Neural cell (in vitro differentiated cells): ENCODE measurements around the gene CHCHD10. TPM values are rescaled to one million over a fixed set of nuclear protein-coding genes. Genes with fewer than 3 reads are reported as not detected.

Experiments
- H2AFZ ChIP-seq: fragments of 200-600, 300-800 bp; sonication (generic), shearing (Covaris generic); 2 replicates; pipeline ENCODE4 v1.6.0; 2014; ENCODE audit warnings: low read depth, mild to moderate bottlenecking, antibody characterized with exemption, low read length, moderate library complexity
- H3F3A ChIP-seq: fragments of 200-600 bp; shearing (Covaris generic); 2 replicates; pipeline ENCODE4 v1.6.1; 2016; ENCODE audit warnings: mild to moderate bottlenecking, moderate library complexity, mixed read lengths, antibody characterized with exemption, low read length; ENCODE audit not compliant: insufficient read depth, poor library complexity, severe bottlenecking
- H3K27ac ChIP-seq: fragments of 200-600, 300-800 bp; sonication (generic), shearing (Covaris generic); 2 replicates; pipeline ENCODE4 v1.5.1; 2014; ENCODE audit warnings: mild to moderate bottlenecking, low read length, moderate library complexity
- H3K27me3 ChIP-seq: fragments of 300-800, 200-600 bp; sonication (generic), shearing (Covaris generic); 2 replicates; pipeline ENCODE4 v1.6.0; 2014; ENCODE audit warnings: mild to moderate bottlenecking, low read depth, low read length, moderate library complexity; ENCODE audit not compliant: insufficient read depth
- H3K36me3 ChIP-seq: fragments of 300-800, 200-600 bp; sonication (generic), shearing (Covaris generic); 2 replicates; pipeline ENCODE4 v1.5.1; 2014; ENCODE audit warnings: mild to moderate bottlenecking, antibody characterized with exemption, low read length, moderate library complexity; ENCODE audit not compliant: insufficient read depth
- H3K4me2 ChIP-seq: fragments of 300-800, 200-600 bp; sonication (generic), shearing (Covaris generic); 2 replicates; pipeline ENCODE4 v1.6.0; 2014; ENCODE audit warnings: mild to moderate bottlenecking, low read length
- H3K4me3 ChIP-seq: fragments of 300-800, 200-600 bp; sonication (generic), shearing (Covaris generic); 2 replicates; pipeline ENCODE4 v1.5.1; 2014; ENCODE audit warnings: mild to moderate bottlenecking, low read length, moderate library complexity
- H3K79me2 ChIP-seq: fragments of 200-600 bp; shearing (Covaris generic); replicated peaks from 2 replicates; pipeline ENCODE4 v1.6.0; 2014; ENCODE audit warnings: mild to moderate bottlenecking, low read length, moderate library complexity; ENCODE audit not compliant: insufficient read depth
- H3K9ac ChIP-seq: fragments of 300-800, 200-600 bp; sonication (generic), shearing (Covaris generic); 2 replicates; pipeline ENCODE4 v1.6.1; 2016; ENCODE audit warnings: mild to moderate bottlenecking, low read length, mixed read lengths
- H3K9me2 ChIP-seq: fragments of 200-600 bp; shearing (Covaris generic); 2 replicates; pipeline ENCODE4 v1.6.1; 2016; ENCODE audit warnings: mild to moderate bottlenecking, low read length, mixed read lengths; ENCODE audit not compliant: insufficient read depth
- H3K9me3 ChIP-seq: fragments of 200-600, 300-800 bp; sonication (generic), shearing (Covaris generic); 2 replicates; pipeline ENCODE4 v1.6.1; 2016; ENCODE audit warnings: mild to moderate bottlenecking, mixed run types, low read length, moderate library complexity, mixed read lengths
- H4K20me1 ChIP-seq: fragments of 200-600 bp; shearing (Covaris generic); 2 replicates; pipeline ENCODE4 v1.6.1; 2016; ENCODE audit warnings: mild to moderate bottlenecking, mixed run types; ENCODE audit not compliant: insufficient read depth
- CTCF ChIP-seq: fragments of 450-650 bp; IDR thresholded peaks from 2 replicates; pipeline ENCODE4 v1.5.1; 2014; ENCODE audit warnings: antibody characterized with exemption, mild to moderate bottlenecking, moderate library complexity; ENCODE audit not compliant: poor library complexity, severe bottlenecking
- EP300 ChIP-seq: fragments of 450-650 bp; conservative IDR thresholded peaks from 2 replicates; pipeline ENCODE4 v1.6.1; 2014; ENCODE audit warnings: antibody characterized with exemption, mild to moderate bottlenecking, moderate library complexity; ENCODE audit not compliant: poor library complexity, severe bottlenecking
- EZH2 ChIP-seq: fragments of 200-600, 300-800 bp; shearing (Covaris generic), sonication (generic); IDR thresholded peaks from 2 replicates; pipeline ENCODE4 v1.6.1; 2014; ENCODE audit warnings: antibody characterized with exemption, low read length, borderline replicate concordance, mild to moderate bottlenecking; ENCODE audit not compliant: insufficient read depth, poor library complexity, severe bottlenecking
- MXI1 ChIP-seq: fragments of 450-650 bp; conservative IDR thresholded peaks from 2 replicates; pipeline ENCODE4 v1.6.1; 2014; ENCODE audit warnings: antibody characterized with exemption, mild to moderate bottlenecking; ENCODE audit not compliant: poor library complexity, severe bottlenecking
- POLR2AphosphoS5 ChIP-seq: IDR thresholded peaks from 2 replicates; pipeline ENCODE4 v1.6.1; 2012
- RAD21 ChIP-seq: fragments of 450-650 bp; conservative IDR thresholded peaks from 2 replicates; pipeline ENCODE4 v1.6.1; 2014; ENCODE audit warnings: antibody characterized with exemption, mild to moderate bottlenecking, moderate library complexity
- REST ChIP-seq: IDR thresholded peaks from 2 replicates; pipeline ENCODE4 v1.6.1; 2012; ENCODE audit warnings: borderline replicate concordance
- SMC3 ChIP-seq: fragments of 450-650 bp; conservative IDR thresholded peaks from 2 replicates; pipeline ENCODE4 v1.6.1; 2014; ENCODE audit warnings: antibody characterized with exemption, mild to moderate bottlenecking, moderate library complexity; ENCODE audit not compliant: poor library complexity
- TAF1 ChIP-seq: IDR thresholded peaks from 2 replicates; pipeline ENCODE4 v1.6.1; 2012; ENCODE audit warnings: low read depth
- polyA plus RNA-seq: library from polyadenylated mRNA; depleted of rRNA; stranded (reverse); fragments of >200 nt; gene quantifications from 2 replicates; pipeline ENCODE4 v1.2.3, GENCODE V29; 2014

The CHCHD10 gene
- polyA plus RNA-seq, 1 donor from 2014 or later: not detected

GRCh38 chr22:23750714-23751440 lies 16.9 kb downstream of the CHCHD10 start, which contains the start of gene ZNF70:
Gene ZNF70, minus strand, starts transcription at chr22:23751112. Its CDS starts 5,972 bp downstream, at chr22:23745140.
- peak within 1 kb of the TSS; percentile 98 for H2AFZ ChIP-seq
- no peaks in the 10 kb centered on the region for H3K9me2 ChIP-seq
- H3K27ac ChIP-seq: peak within 1 kb of the TSS; percentile 77
- peak within 1 kb of the TSS; percentile 87 for H3K4me2 ChIP-seq
- H3K79me2 ChIP-seq: peaks cover 6% of the 10 kb centered on the region
- H3F3A ChIP-seq: no peaks in the 10 kb centered on the region
- H3K4me3 ChIP-seq: peak within 1 kb of the TSS; percentile 88
- H3K9ac ChIP-seq: peak within 1 kb of the TSS; percentile 90
- no peaks in the 10 kb centered on the region for H3K9me3 ChIP-seq
- no peaks in the 10 kb centered on the region for H4K20me1 ChIP-seq
- H3K27me3 ChIP-seq: no peaks in the 10 kb centered on the region
- no peaks in the 10 kb centered on the region for H3K36me3 ChIP-seq
- TF ChIP-seq SMC3 (peak; percentile 26), REST (peak; percentile 87), CTCF (peak; percentile 51), EZH2 (no peak), POLR2AphosphoS5 (peak; percentile 82), MXI1 (peak; percentile 76), RAD21 (no peak), EP300 (peak; percentile 48), TAF1 (peak; percentile 83)

- peak overlapping the region; percentile 67 for H2AFZ ChIP-seq
- H3K4me3 ChIP-seq: peak overlapping the region; percentile 88
- H3K27ac ChIP-seq: no peak overlapping the region
- H3K9ac ChIP-seq: peak overlapping the region; percentile 90
- peak overlapping the region; percentile 87 for H3K4me2 ChIP-seq
- H4K20me1 ChIP-seq: no peaks in the 10 kb centered on the region
- H3K9me2 ChIP-seq: no peaks in the 10 kb centered on the region
- no peaks in the 10 kb centered on the region for H3K9me3 ChIP-seq
- no peaks in the 10 kb centered on the region for H3F3A ChIP-seq
- TF ChIP-seq CTCF: no peak
- TF ChIP-seq EP300: no peak
- TF ChIP-seq MXI1: no peak
- no peak for TF ChIP-seq RAD21
- no peak for TF ChIP-seq EZH2
- no peak for TF ChIP-seq TAF1
- TF ChIP-seq POLR2AphosphoS5: no peak
- TF ChIP-seq REST: no peak
- TF ChIP-seq SMC3: no peak
- H3K36me3 ChIP-seq: no peaks in the 10 kb centered on the region
- no peaks in the 10 kb centered on the region for H3K27me3 ChIP-seq
- H3K79me2 ChIP-seq: peaks cover 6% of the 10 kb centered on the region
These were observed 17.4 kb downstream of the CHCHD10 start for GRCh38 chr22:23750367-23750713.
